ENCODE measurements around the gene HEXD.

Gene HEXD

DNA sequence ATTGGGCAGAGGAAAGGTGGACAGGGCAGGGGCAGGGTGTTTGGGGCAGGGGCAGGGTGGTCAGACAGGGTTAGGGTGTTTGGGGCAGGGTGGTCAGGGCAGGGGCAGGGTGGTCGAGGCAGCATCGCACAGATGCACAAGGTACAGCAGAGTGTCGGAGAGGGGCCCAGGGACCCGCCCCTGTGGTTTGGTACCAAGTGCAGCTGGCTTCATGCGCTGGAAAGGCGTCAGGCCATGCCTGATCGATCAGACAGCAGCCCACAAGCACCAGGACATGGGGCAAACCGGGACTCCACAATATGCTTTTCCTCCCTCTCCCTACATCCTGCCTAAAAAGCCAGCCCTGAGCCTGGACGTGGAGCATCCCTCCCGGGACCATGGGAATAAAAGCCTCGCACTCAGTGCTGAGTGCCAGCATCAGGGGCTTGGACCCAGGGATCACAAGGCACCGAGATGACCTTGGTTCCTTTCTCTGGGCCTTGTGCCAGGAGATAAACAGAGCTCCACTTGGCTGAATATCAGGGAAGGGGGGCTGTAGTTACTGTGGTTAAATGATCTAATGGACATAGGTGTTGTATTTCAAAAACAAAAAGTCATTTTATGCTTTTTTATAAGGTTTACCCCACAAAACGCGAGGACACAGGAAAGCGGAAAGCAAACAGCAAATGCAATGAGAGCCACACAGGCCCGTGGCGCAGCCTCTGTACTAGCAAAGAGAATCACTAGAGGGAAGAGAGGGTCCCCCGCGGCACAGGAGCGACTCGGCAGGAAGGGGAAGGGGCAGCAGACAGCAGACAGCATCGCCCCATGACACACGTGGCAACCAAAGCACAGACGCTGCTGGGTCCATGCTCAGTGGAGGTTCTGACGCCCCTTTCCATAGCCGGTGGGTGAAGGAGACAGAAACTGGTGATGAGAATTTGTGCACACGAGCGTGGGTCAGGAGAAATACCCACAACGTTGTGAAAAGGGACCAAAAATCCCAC lies 5.3 kb upstream of the HEXD start:
- no peak for DNase-seq (ENCODE audit: low spot score)
- ChIA-PET POLR2A (ENCODE audit: low non-redundant PET) (interaction anchor here (0.5 kb wide), 1 partner anchor 60 kb away, joined by 6 read pairs; no protein-coding TSS in a partner anchor), CTCF (interaction anchor here (0.6 to 0.7 kb wide), 2 partner anchors 74 to 141 kb away, joined by 3 read pairs; no protein-coding TSS in a partner anchor)
- no peak for TF ChIP-seq CTCF (conservative IDR thresholded peaks at IDR 0.05; ENCODE audit: low read depth)
- H3K27ac ChIP-seq = no peak overlapping the region

DNA sequence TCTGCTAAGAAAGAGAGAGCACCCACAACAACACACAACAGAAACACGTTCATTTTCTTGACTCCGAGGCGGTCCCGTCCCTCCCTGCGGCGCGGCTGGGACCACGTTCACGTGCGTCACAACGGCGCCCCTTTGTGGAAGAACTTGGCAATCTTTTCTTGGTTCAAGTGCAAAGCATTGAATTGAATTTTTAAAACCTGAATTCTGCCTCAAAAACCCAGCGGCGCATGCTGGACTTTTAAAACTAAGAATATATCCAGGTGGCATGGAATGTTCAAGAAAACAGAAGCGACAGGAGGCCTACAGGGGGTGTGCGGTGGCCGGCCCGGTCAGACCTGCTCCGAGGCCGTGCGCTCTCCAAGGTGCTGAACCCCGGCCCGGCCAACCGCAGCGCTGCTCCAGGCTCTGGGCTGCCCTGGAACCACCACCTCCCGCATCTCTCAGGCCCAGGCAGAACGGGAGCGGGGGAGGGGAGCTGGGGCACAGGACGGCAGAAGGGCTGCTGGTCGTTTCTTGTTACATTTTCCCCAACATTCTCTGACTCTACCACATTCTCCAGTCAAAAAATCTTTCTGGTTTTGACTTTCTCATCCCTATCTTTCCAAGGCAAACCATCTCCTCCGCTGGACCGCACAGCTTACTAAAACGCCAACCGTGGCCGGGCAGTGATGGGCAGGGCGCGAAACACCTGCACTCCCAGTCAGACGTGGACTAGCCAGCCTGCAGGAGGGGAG lies 3.4 kb upstream of the HEXD start:
- peak; percentile 72 for TF ChIP-seq CTCF (conservative IDR thresholded peaks at IDR 0.05; ENCODE audit: low read depth)
- POLR2A ChIA-PET (ENCODE audit: low non-redundant PET) = no interaction called here
- peak; percentile 85 for DNase-seq (ENCODE audit: low spot score)

GRCh38 chr17:82415336-82415735 lies 2.8 kb upstream of the HEXD start:
- TF ChIP-seq CTCF (conservative IDR thresholded peaks at IDR 0.05; ENCODE audit: low read depth) = no peak
- DNase-seq (ENCODE audit: low spot score) = no peak
- POLR2A ChIA-PET (ENCODE audit: low non-redundant PET) = no interaction called here
- no peak overlapping the region for H3K27ac ChIP-seq
- CTCF ChIA-PET = interaction anchor here (1.8 kb wide), 1 partner anchor 49 kb away, joined by 9 read pairs; no protein-coding TSS in a partner anchor

More for the DNA sequence above, 3.4 kb upstream of the HEXD start:
- H3K27ac ChIP-seq = no peak overlapping the region
- CTCF ChIA-PET = interaction anchor here (1.8 kb wide), 1 partner anchor 49 kb away, joined by 9 read pairs; no protein-coding TSS in a partner anchor

- DNase-seq (ENCODE audit: low spot score) = no peak
- ChIA-PET CTCF (no interaction called here), POLR2A (ENCODE audit: low non-redundant PET) (no interaction called here)
- H3K27ac ChIP-seq = no peak overlapping the region
- TF ChIP-seq CTCF (conservative IDR thresholded peaks at IDR 0.05; ENCODE audit: low read depth) = no peak
Observed at GRCh38 chr17:82415786-82416185, 2.4 kb upstream of the HEXD start.

- ChIA-PET CTCF (interaction anchor here (0.9 kb wide), 1 partner anchor 41 kb away, joined by 3 read pairs; no protein-coding TSS in a partner anchor), POLR2A (ENCODE audit: low non-redundant PET) (no interaction called here)
Observed at GRCh38 chr17:82416264-82416663, 1.9 kb upstream of the HEXD start.

More at GRCh38 chr17:82416264-82416663, 1.9 kb upstream of the HEXD start:
- no peak for DNase-seq (ENCODE audit: low spot score)
- H3K27ac ChIP-seq = no peak overlapping the region
- TF ChIP-seq CTCF (conservative IDR thresholded peaks at IDR 0.05; ENCODE audit: low read depth) = no peak
